Osteocyte (in vitro differentiated cells): ENCODE data around the gene DPCD. TPM values are rescaled to one million over a fixed set of nuclear protein-coding genes. Genes with fewer than 3 reads are reported as not detected.
A peak's percentile ranks its signal among the peaks of the same experiment; 100 is the strongest.

Experiments used
- DNase-seq: peaks from one replicate; pipeline ENCODE4 v3.0.0; 2021; ENCODE audit warnings: mixed read lengths; ENCODE audit not compliant: unreplicated experiment; ENCODE audit errors: extremely low spot score
- H3K27ac Mint-ChIP-seq: one replicate; pipeline ENCODE4 v1.8.0; 2021; ENCODE audit warnings: mild to moderate bottlenecking, mixed read lengths; ENCODE audit not compliant: unreplicated experiment
- H3K27me3 Mint-ChIP-seq: one replicate; pipeline ENCODE4 v1.8.0; 2021; ENCODE audit warnings: mixed read lengths; ENCODE audit not compliant: unreplicated experiment
- H3K36me3 Mint-ChIP-seq: one replicate; pipeline ENCODE4 v1.8.0; 2021; ENCODE audit warnings: mixed read lengths; ENCODE audit not compliant: unreplicated experiment
- H3K4me1 Mint-ChIP-seq: one replicate; pipeline ENCODE4 v1.8.0; 2021; ENCODE audit warnings: mixed read lengths; ENCODE audit not compliant: unreplicated experiment
- H3K4me3 Mint-ChIP-seq: one replicate; pipeline ENCODE4 v1.8.0; 2021; ENCODE audit warnings: mild to moderate bottlenecking, moderate library complexity, mixed read lengths; ENCODE audit not compliant: unreplicated experiment
- H3K9me3 Mint-ChIP-seq: one replicate; pipeline ENCODE4 v1.8.0; 2021; ENCODE audit warnings: mixed read lengths; ENCODE audit not compliant: unreplicated experiment
- total RNA-seq: library from RNA; stranded (reverse); gene quantifications from 2 replicates; pipeline ENCODE4 v1.2.1, GENCODE V29; 2021
- TF ChIP-seq, protein P1 (sequence below): fragments of 200-600 bp; sonication (generic); IDR thresholded peaks from 2 replicates; pipeline ENCODE4 v1.5.0; 2021; ENCODE audit warnings: antibody characterized with exemption, mild to moderate bottlenecking, moderate library complexity

Gene DPCD
- total RNA-seq, 1 donor from 2014 or later, result 15.3 TPM

DNA sequence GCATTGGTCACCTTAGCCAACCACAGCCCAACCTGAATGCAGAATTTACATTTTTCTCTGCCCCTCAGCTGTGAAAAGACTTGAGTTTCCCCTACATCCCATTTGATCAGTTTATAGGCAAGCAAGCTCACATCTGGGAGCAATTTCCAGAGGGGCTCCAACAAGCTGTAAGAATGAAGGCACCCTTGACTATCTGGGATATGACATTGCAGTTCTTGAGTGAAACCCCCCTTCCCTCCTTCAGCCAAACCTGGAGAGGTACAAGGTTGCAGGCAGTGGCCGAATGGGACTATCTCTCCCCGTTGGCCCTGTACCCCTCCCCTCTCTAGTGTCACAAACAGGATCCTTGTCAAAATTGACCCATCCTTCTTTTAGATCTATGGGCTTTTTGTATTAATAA is 30.6 kb upstream of the DPCD start:
- TF ChIP-seq, protein P1, sequence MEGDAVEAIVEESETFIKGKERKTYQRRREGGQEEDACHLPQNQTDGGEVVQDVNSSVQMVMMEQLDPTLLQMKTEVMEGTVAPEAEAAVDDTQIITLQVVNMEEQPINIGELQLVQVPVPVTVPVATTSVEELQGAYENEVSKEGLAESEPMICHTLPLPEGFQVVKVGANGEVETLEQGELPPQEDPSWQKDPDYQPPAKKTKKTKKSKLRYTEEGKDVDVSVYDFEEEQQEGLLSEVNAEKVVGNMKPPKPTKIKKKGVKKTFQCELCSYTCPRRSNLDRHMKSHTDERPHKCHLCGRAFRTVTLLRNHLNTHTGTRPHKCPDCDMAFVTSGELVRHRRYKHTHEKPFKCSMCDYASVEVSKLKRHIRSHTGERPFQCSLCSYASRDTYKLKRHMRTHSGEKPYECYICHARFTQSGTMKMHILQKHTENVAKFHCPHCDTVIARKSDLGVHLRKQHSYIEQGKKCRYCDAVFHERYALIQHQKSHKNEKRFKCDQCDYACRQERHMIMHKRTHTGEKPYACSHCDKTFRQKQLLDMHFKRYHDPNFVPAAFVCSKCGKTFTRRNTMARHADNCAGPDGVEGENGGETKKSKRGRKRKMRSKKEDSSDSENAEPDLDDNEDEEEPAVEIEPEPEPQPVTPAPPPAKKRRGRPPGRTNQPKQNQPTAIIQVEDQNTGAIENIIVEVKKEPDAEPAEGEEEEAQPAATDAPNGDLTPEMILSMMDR, result no peak
- H3K27ac Mint-ChIP-seq, result no peak overlapping the region
- H3K27me3 Mint-ChIP-seq, result no peaks in the 10 kb centered on the region
- DNase-seq, result no peak
- H3K4me1 Mint-ChIP-seq, result peaks cover 7% of the 10 kb centered on the region
- no peak overlapping the region for H3K4me3 Mint-ChIP-seq
- H3K9me3 Mint-ChIP-seq, result no peaks in the 10 kb centered on the region
- peaks cover 22% of the 10 kb centered on the region for H3K36me3 Mint-ChIP-seq

DNA sequence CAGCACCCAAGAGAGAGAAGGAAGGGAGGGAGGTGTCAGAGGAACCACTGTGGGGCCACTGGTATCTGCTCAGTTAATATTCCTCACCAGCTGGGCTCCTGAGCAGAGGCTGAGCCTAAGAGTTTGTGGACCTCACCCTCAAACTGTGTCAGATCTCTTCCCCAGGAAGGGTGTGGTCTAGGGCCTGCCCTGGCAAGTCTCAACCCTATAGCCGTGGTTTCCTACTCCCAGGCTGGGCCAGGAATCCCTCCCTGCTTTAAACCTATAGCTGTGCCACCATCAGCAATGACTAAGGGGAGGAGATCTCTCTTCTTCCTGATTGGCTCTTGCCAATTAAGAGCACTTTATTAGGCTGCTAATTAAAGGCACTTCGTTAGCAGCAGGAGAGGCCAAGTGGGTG is 29.9 kb upstream of the DPCD start:
- DNase-seq, result peak; percentile 69
- Mint-ChIP-seq H3K36me3 (peaks cover 18% of the 10 kb centered on the region), H3K27me3 (no peaks in the 10 kb centered on the region), H3K4me3 (no peak overlapping the region), H3K9me3 (no peaks in the 10 kb centered on the region), H3K4me1 (peaks cover 7% of the 10 kb centered on the region), H3K27ac (no peak overlapping the region)
- TF ChIP-seq, protein P1, result no peak

DNA sequence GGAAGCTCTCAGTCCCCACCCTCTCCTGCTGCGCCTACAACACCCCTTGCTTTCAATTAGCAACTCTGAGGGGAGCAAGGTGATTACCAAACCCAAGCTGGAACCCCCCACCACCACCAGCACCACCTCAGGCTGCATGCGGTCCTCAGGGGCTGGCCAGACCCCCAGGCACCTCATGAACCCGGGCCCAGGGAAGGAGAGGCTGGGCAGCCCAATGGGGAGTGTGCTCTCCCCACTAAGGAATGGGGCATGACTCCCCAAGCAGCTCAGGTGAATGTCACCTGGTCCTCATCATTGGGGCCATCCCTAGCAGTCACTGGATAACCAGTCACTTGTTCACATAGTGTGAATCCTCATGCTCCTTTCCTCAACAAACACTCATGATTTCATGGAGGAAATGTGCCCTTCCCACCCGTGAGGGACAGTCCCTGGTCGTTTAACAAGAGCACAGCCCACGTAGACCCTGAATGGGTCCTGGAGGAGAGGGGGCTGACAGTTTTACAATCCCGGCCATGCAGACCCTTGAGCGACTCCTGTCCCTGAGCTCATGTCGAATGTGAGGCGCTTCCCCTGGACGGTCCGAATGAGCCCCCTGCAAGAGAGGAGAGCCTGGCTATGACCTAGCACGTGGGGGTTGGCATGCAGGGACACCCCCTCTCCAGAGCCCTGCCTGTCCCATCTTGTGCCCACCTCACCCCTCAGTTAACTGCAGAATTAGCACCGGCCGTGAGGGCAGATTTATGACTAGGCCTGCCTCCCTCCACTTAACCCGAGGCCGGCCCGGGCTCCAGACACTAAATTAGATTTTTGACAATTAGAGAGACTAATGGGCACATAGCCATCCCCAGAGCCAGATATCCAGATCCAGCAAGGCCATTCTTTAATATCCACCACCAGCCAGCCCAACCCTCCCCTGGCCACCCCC is 29.2 kb upstream of the DPCD start:
- H3K27ac Mint-ChIP-seq, result no peak overlapping the region
- no peaks in the 10 kb centered on the region for H3K27me3 Mint-ChIP-seq
- TF ChIP-seq, protein P1, result no peak

DNA sequence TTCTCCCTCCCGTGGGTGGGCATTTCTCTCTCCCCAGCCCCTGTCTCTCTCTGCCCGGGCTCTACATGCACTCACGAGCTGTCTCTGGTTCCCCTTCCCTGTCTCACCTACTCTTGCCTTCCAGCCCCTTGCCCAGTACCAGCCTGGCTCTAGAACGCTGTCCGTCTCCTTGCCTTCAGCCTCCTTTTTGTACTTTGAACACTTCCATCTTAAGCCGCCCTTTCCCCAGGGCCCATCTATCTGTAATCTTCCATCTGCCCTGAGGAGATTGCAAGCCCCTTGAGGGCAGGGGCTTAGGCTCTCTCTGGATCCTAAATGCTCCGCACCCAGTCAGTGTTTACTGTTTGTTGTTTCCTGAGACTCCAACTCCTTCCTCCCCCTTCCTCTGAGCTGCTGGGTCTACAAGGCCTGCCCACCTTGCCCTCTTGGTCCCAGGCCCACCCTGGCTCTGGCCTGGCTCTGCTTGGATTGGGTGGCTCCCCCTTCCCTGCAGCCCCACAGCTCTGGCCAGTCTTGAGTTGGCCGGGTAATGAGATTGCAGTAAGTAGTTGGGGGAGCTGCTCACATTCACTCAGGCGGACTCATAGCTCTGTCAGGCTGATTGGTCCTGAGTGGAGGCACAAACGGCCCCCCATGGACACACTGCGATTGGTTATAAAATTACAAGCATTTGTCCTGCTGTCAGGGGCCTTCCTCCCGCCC is 28.4 kb upstream of the DPCD start:
- H3K4me1 Mint-ChIP-seq, result peaks cover 7% of the 10 kb centered on the region
- DNase-seq, result peak; percentile 66
- no peak overlapping the region for H3K4me3 Mint-ChIP-seq
- H3K36me3 Mint-ChIP-seq, result peaks cover 8% of the 10 kb centered on the region
- H3K27ac Mint-ChIP-seq, result no peak overlapping the region
- no peaks in the 10 kb centered on the region for H3K27me3 Mint-ChIP-seq
- TF ChIP-seq, protein P1, result no peak
- H3K9me3 Mint-ChIP-seq, result no peaks in the 10 kb centered on the region

More for the DNA sequence above, 29.2 kb upstream of the DPCD start:
- peaks cover 14% of the 10 kb centered on the region for H3K36me3 Mint-ChIP-seq
- no peaks in the 10 kb centered on the region for H3K9me3 Mint-ChIP-seq
- H3K4me3 Mint-ChIP-seq, result no peak overlapping the region
- DNase-seq, result peak; percentile 72
- H3K4me1 Mint-ChIP-seq, result peaks cover 7% of the 10 kb centered on the region
